Measurements from ENCODE around the gene RBM43.

RBM43 gene

GRCh38 chr2:151206446-151206968 lies 55.2 kb downstream of the RBM43 start:
- Mint-ChIP-seq H3K27ac (no peak overlapping the region), H3K27me3 (no peaks in the 10 kb centered on the region), H3K36me3 (no peaks in the 10 kb centered on the region), H3K4me3 (no peak overlapping the region), H3K4me1 (no peaks in the 10 kb centered on the region), H3K9me3 (no peaks in the 10 kb centered on the region)
- ATAC-seq, result no peak

DNA sequence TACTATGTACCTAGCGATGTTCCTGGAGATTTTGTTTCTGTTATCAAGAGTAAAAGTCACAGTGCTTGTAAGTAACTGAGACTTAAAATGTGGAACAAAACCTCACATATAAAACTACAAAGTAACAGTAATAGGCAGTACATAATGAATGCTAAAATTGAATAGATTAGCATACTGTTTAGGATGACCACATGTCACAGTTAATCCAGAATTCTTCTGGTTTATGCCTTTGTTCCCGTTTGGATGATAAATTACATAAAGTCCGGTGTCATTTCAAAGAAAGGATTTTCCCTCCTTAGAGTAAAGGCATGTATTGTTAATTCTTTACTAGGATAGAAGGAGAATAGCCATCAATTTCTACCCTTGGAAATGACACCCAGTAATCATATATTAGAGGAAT lies 56.1 kb downstream of the RBM43 start:
- no peak overlapping the region for H3K27ac Mint-ChIP-seq
- no peak overlapping the region for H3K4me3 Mint-ChIP-seq
- no peaks in the 10 kb centered on the region for H3K9me3 Mint-ChIP-seq
- H3K4me1 Mint-ChIP-seq, result no peaks in the 10 kb centered on the region
- no peaks in the 10 kb centered on the region for H3K36me3 Mint-ChIP-seq
- peaks cover 6% of the 10 kb centered on the region for H3K27me3 Mint-ChIP-seq
- no peak for ATAC-seq

DNA sequence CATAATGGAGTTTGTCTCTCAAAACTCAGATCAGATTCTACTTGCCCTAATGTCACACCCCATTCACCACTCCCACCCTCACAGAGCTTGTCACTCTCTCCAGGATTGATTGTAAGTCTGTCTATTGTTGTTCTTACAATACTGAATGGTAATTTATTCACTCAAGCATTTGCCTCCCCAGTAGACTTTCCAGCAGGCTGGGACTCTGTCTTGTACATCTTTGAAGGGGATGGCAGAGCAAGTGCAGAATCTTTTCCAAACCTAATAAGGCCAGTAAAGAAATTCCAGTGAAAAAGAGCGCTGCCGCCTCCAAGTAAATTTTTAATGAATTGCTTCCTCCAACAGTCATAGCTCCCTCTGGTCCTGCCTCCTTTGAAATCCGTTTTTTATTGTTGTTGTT lies 56.9 kb downstream of the RBM43 start:
- no peak for ATAC-seq
- Mint-ChIP-seq H3K9me3 (no peaks in the 10 kb centered on the region), H3K4me3 (no peak overlapping the region), H3K27ac (no peak overlapping the region), H3K4me1 (no peaks in the 10 kb centered on the region), H3K27me3 (peaks cover 9% of the 10 kb centered on the region), H3K36me3 (no peaks in the 10 kb centered on the region)

DNA sequence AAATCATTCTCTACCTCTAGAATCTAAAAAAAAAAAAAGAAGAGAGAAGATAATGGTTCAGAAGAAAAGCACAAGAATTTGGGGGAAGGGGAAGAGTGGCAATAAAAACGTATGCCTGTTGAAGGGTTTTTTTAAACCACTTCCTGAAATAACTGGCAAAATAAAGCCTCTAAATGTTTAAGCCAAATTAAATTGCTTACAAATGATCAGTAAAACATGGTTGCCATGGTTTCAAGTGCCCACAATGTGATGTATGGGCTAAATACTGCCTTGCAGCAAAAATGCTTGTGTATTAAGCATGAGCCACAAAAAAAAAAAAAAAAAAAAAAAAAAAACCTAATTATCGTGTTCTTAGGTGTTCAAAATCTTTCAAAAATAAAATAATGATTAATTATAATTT lies 60.8 kb downstream of the RBM43 start:
- no peak for ATAC-seq
- peaks cover 21% of the 10 kb centered on the region for H3K27me3 Mint-ChIP-seq
- no peaks in the 10 kb centered on the region for H3K36me3 Mint-ChIP-seq
- no peak overlapping the region for H3K4me3 Mint-ChIP-seq
- no peaks in the 10 kb centered on the region for H3K9me3 Mint-ChIP-seq
- H3K4me1 Mint-ChIP-seq, result no peaks in the 10 kb centered on the region
- H3K27ac Mint-ChIP-seq, result no peak overlapping the region

DNA sequence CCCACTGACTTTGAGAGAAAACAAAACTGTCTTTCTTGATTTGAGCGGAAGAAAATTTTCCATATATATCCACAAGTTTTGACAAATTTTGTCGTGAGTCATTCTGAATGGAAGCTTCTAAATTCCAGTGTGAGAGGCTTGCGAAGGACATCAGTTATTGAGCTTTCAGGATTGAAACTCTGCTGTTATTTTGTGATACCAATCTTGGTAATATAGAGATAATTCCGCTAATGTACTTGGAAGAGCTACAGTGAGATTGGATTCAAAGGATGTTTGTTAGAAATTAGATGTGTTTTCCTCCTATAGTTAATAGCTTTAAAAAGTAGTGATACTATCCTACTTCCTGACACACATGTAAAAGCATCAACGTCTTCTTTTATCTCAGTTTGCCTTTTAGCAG lies 61.4 kb downstream of the RBM43 start:
- Mint-ChIP-seq H3K27me3 (peaks cover 21% of the 10 kb centered on the region), H3K36me3 (no peaks in the 10 kb centered on the region), H3K4me3 (no peak overlapping the region), H3K27ac (no peak overlapping the region), H3K9me3 (no peaks in the 10 kb centered on the region), H3K4me1 (no peaks in the 10 kb centered on the region)
- no peak for ATAC-seq

- no peak for ATAC-seq
Measured at GRCh38 chr2:151198645-151199044, 63.0 kb downstream of the RBM43 start.

More at GRCh38 chr2:151198645-151199044, 63.0 kb downstream of the RBM43 start:
- Mint-ChIP-seq H3K27ac (no peak overlapping the region), H3K4me1 (no peaks in the 10 kb centered on the region), H3K4me3 (no peak overlapping the region), H3K9me3 (no peaks in the 10 kb centered on the region), H3K27me3 (peaks cover 21% of the 10 kb centered on the region), H3K36me3 (no peaks in the 10 kb centered on the region)
